Fibroblast of mammary gland (primary cell): ENCODE measurements around the gene WDR4.
"Not testable (repeated sequence)": the region's sequence is repeated elsewhere in the genome, so short reads cannot be mapped to it uniquely, and the experiment has no call there.

ENCODE experiments used
- DNase-seq: peaks from one replicate; pipeline ENCODE4 v3.0.0-alpha.2; 2010; ENCODE audit warnings: low read depth
- H3K4me3 ChIP-seq: 2 replicates; pipeline ENCODE4 v1.5.1; 2011; ENCODE audit warnings: low read depth, mild to moderate bottlenecking, low read length, moderate library complexity; ENCODE audit not compliant: control insufficient read depth
- CTCF ChIP-seq: conservative IDR thresholded peaks from 2 replicates; pipeline ENCODE4 v1.5.1; 2011; ENCODE audit warnings: low read depth, low read length, inconsistent platforms; ENCODE audit not compliant: control insufficient read depth, insufficient read depth

The WDR4 gene

GRCh38 chr21:42848932-42849758 is 30.2 kb downstream of the WDR4 start:
- DNase-seq = no peak
- H3K4me3 ChIP-seq = no peak overlapping the region
- TF ChIP-seq CTCF = no peak

- not testable (repeated sequence) for DNase-seq
These were observed 31.0 kb downstream of the WDR4 start for GRCh38 chr21:42848144-42848931.

GRCh38 chr21:42847726-42848125 is 31.6 kb downstream of the WDR4 start:
- DNase-seq = no peak
- no peak overlapping the region for H3K4me3 ChIP-seq
- no peak for TF ChIP-seq CTCF

More at GRCh38 chr21:42848144-42848931, 31.0 kb downstream of the WDR4 start:
- not testable (repeated sequence) for H3K4me3 ChIP-seq

- H3K4me3 ChIP-seq = no peak overlapping the region
- no peak for DNase-seq
- no peak for TF ChIP-seq CTCF
These were observed 32.2 kb downstream of the WDR4 start for GRCh38 chr21:42847051-42847707.

- TF ChIP-seq CTCF = no peak
- no peak overlapping the region for H3K4me3 ChIP-seq
- DNase-seq = no peak
These were observed 33.1 kb downstream of the WDR4 start for GRCh38 chr21:42846221-42846620.

- DNase-seq = no peak
- no peak for TF ChIP-seq CTCF
- no peak overlapping the region for H3K4me3 ChIP-seq
These were observed 33.9 kb downstream of the WDR4 start for GRCh38 chr21:42845296-42845965.
